Inferior parietal cortex (tissue), 1 donor: ENCODE measurements around the gene BCDIN3D.
"Not testable (repeated sequence)": the region's sequence is repeated elsewhere in the genome, so short reads cannot be mapped to it uniquely, and the experiment has no call there.

Experiments
- DNase-seq: peaks from one replicate; pipeline ENCODE4 v3.0.0-alpha.2; 2016; ENCODE audit errors: extremely low spot score

BCDIN3D gene

GRCh38 chr12:49842519-49843352 is at the start of gene BCDIN3D:
TSS of gene BCDIN3D (minus strand) at chr12:49843106. CDS start at chr12:49843087, 19 bp downstream.
- DNase-seq: peak; percentile 90

- no peak for DNase-seq
Measured at GRCh38 chr12:49892084-49892731, 49.3 kb upstream of the BCDIN3D start.

- DNase-seq: no peak
Measured at GRCh38 chr12:49891476-49891875, 48.6 kb upstream of the BCDIN3D start.

- no peak for DNase-seq
Measured at GRCh38 chr12:49891012-49891411, 48.1 kb upstream of the BCDIN3D start.

- DNase-seq: no peak
Measured at GRCh38 chr12:49890096-49890461, 47.2 kb upstream of the BCDIN3D start.

GRCh38 chr12:49889361-49890095 is 46.6 kb upstream of the BCDIN3D start:
- no peak for DNase-seq

- no peak for DNase-seq
Measured at GRCh38 chr12:49888461-49889151, 45.7 kb upstream of the BCDIN3D start.

GRCh38 chr12:49887536-49888401 is 44.9 kb upstream of the BCDIN3D start:
- DNase-seq: no peak

- no peak for DNase-seq
Measured at GRCh38 chr12:49887091-49887490, 44.2 kb upstream of the BCDIN3D start.

- DNase-seq: no peak
Measured at GRCh38 chr12:49885663-49886461, 43.0 kb upstream of the BCDIN3D start.

- no peak for DNase-seq
Measured at GRCh38 chr12:49885118-49885517, 42.2 kb upstream of the BCDIN3D start.

- DNase-seq: no peak
Measured at GRCh38 chr12:49882851-49883464, 40.1 kb upstream of the BCDIN3D start.

GRCh38 chr12:49882248-49882850 is 39.4 kb upstream of the BCDIN3D start:
- DNase-seq: no peak

- no peak for DNase-seq
Measured at GRCh38 chr12:49881415-49882247, 38.7 kb upstream of the BCDIN3D start.

- no peak for DNase-seq
Measured at GRCh38 chr12:49880756-49881414, 38.0 kb upstream of the BCDIN3D start.

- not testable (repeated sequence) for DNase-seq
Measured at GRCh38 chr12:49879065-49879464, 36.2 kb upstream of the BCDIN3D start.

- no peak for DNase-seq
Measured at GRCh38 chr12:49878021-49878420, 35.1 kb upstream of the BCDIN3D start.

- no peak for DNase-seq
Measured at GRCh38 chr12:49877066-49877465, 34.2 kb upstream of the BCDIN3D start.
